ENCODE data around the gene IER3IP1. TPM values are rescaled to one million over a fixed set of nuclear protein-coding genes. Genes with fewer than 3 reads are reported as not detected.

Gene IER3IP1
- total and polyA plus RNA-seq, 2 of the 13 experiments (the other 11 are each of a cell fraction or from before 2014, with no cell fraction given): 18.7 to 26.1 TPM

DNA sequence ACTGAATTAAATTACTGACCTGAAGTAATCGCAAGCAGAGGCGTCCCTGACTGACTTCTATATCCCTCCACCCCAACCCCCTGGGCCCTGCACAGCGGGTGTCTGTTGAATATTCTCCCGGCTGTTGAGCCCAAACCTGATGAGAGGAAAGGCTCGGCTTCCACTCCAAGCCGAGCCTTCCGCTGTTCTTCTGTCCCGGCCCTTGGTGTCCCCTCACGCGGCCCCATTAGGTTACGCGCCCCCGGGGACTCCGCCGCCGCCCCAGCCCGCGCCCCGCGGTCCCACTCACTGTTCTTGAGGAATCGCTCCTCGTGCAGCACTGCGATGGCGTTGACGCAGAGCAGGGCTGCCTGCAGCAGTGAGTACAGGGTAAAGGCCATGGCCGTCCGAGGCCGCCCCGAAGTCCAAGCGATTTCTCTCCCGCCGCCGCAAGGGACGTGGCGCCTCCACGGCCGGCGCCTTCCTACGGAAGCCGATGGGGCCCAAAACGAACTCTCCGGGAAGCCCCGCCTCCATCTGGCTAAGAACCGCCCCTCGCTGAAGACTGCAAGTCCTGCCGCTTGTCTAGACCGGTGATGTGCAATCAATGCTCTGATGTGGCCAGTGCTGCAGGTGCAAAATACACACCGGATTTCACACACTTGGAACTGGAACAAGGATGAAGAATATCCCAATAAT lies at the start of gene IER3IP1 (continued):
- 0 out of 2 replicates have a peak, but pooled peaks have one; percentile 37 for TF ChIP-seq ZNF232 (CRISPR knock-in tag; IDR thresholded peaks at IDR 0.05; ENCODE audit: borderline replicate concordance)
- TF ChIP-seq NCOA5 (CRISPR knock-in tag; IDR thresholded peaks at IDR 0.05): no peak
- TF ChIP-seq NFATC3 (CRISPR knock-in tag; IDR thresholded peaks at IDR 0.05): 0 out of 2 replicates have a peak, but pooled peaks have one; percentile 67
- TF ChIP-seq ZBTB3 (CRISPR knock-in tag; IDR thresholded peaks at IDR 0.05; ENCODE audit: borderline replicate concordance, low read depth): 0 out of 2 replicates have a peak, but pooled peaks have one; percentile 41
- TF ChIP-seq ZNF839 (CRISPR knock-in tag; IDR thresholded peaks at IDR 0.05; ENCODE audit: borderline replicate concordance): no peak
- no peak; the same call in 1 of the 2 replicates for TF ChIP-seq ZBTB7B (CRISPR knock-in tag; IDR thresholded peaks at IDR 0.05)
- TF ChIP-seq, protein P1, sequence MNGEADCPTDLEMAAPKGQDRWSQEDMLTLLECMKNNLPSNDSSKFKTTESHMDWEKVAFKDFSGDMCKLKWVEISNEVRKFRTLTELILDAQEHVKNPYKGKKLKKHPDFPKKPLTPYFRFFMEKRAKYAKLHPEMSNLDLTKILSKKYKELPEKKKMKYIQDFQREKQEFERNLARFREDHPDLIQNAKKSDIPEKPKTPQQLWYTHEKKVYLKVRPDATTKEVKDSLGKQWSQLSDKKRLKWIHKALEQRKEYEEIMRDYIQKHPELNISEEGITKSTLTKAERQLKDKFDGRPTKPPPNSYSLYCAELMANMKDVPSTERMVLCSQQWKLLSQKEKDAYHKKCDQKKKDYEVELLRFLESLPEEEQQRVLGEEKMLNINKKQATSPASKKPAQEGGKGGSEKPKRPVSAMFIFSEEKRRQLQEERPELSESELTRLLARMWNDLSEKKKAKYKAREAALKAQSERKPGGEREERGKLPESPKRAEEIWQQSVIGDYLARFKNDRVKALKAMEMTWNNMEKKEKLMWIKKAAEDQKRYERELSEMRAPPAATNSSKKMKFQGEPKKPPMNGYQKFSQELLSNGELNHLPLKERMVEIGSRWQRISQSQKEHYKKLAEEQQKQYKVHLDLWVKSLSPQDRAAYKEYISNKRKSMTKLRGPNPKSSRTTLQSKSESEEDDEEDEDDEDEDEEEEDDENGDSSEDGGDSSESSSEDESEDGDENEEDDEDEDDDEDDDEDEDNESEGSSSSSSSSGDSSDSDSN (CRISPR knock-in tag; IDR thresholded peaks at IDR 0.05): peak; percentile 84
- no peak; the same call in 1 of the 2 replicates for TF ChIP-seq TOPORS (CRISPR knock-in tag; IDR thresholded peaks at IDR 0.05)
- TF ChIP-seq SOX13 (IDR thresholded peaks at IDR 0.05): no peak
- TF ChIP-seq SOX13 (CRISPR knock-in tag; conservative IDR thresholded peaks at IDR 0.05 in 1 of 2, IDR thresholded peaks at IDR 0.05 in 1 of 2): 0 out of 4 replicates have a peak, but pooled peaks of 1 of the 2 experiments have one; percentile 14
- TF ChIP-seq, protein P2, sequence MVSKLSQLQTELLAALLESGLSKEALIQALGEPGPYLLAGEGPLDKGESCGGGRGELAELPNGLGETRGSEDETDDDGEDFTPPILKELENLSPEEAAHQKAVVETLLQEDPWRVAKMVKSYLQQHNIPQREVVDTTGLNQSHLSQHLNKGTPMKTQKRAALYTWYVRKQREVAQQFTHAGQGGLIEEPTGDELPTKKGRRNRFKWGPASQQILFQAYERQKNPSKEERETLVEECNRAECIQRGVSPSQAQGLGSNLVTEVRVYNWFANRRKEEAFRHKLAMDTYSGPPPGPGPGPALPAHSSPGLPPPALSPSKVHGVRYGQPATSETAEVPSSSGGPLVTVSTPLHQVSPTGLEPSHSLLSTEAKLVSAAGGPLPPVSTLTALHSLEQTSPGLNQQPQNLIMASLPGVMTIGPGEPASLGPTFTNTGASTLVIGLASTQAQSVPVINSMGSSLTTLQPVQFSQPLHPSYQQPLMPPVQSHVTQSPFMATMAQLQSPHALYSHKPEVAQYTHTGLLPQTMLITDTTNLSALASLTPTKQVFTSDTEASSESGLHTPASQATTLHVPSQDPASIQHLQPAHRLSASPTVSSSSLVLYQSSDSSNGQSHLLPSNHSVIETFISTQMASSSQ (IDR thresholded peaks at IDR 0.05; ENCODE audit: low read depth): no peak
- TF ChIP-seq, protein P2 (CRISPR knock-in tag; IDR thresholded peaks at IDR 0.05; ENCODE audit: borderline replicate concordance): peak; percentile 41; the same call in 1 of the 2 replicates
- TF ChIP-seq POLR2A (IDR thresholded peaks at IDR 0.05; ENCODE audit: insufficient read depth in 1 of 2, low read depth in 2 of 2, low read length in 2 of 2): peak; percentile 88 to 90
- TF ChIP-seq SATB2 (CRISPR knock-in tag; IDR thresholded peaks at IDR 0.05): 0 out of 2 replicates have a peak, but pooled peaks have one; percentile 26
- 0 out of 2 replicates have a peak, but pooled peaks have one; percentile 59 for TF ChIP-seq CHCHD3 (CRISPR knock-in tag; IDR thresholded peaks at IDR 0.05)
- peak; percentile 90; the same call in 1 of the 2 replicates for TF ChIP-seq ZZZ3 (CRISPR knock-in tag; IDR thresholded peaks at IDR 0.05; ENCODE audit: borderline replicate concordance)
- TF ChIP-seq FOXP1 (IDR thresholded peaks at IDR 0.05): no peak
- no peak for TF ChIP-seq FOXP1 (CRISPR knock-in tag; IDR thresholded peaks at IDR 0.05)
- 0 out of 2 replicates have a peak, but pooled peaks have one; percentile 48 for TF ChIP-seq KLF12 (CRISPR knock-in tag; IDR thresholded peaks at IDR 0.05; ENCODE audit: borderline replicate concordance)
- TF ChIP-seq, protein P3, sequence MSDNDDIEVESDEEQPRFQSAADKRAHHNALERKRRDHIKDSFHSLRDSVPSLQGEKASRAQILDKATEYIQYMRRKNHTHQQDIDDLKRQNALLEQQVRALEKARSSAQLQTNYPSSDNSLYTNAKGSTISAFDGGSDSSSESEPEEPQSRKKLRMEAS (IDR thresholded peaks at IDR 0.05): peak; percentile 82
- TF ChIP-seq, protein P4, sequence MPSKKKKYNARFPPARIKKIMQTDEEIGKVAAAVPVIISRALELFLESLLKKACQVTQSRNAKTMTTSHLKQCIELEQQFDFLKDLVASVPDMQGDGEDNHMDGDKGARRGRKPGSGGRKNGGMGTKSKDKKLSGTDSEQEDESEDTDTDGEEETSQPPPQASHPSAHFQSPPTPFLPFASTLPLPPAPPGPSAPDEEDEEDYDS (CRISPR knock-in tag; IDR thresholded peaks at IDR 0.05): peak; percentile 50
